Fibroblast of lung (primary cell): ENCODE results near the gene LUZP2.

Experiments
- EZH2 ChIP-seq: IDR thresholded peaks from 2 replicates; pipeline ENCODE4 v1.5.1; 2012; ENCODE audit warnings: low read length, control low read depth, mild to moderate bottlenecking; ENCODE audit errors: missing control alignments
- TF ChIP-seq, protein P1 (sequence below), 2 donors: IDR thresholded peaks in 1 of 2; conservative IDR thresholded peaks in 1 of 2; 1 replicate in 1 of 2; 2 replicates in 1 of 2; pipeline ENCODE4 v1.5.1; 2011 to 2012; ENCODE audit warnings: low read length in 2 of 2, control low read depth in 1 of 2, inconsistent platforms in 1 of 2, low read depth in 1 of 2, mild to moderate bottlenecking in 1 of 2

DNA sequence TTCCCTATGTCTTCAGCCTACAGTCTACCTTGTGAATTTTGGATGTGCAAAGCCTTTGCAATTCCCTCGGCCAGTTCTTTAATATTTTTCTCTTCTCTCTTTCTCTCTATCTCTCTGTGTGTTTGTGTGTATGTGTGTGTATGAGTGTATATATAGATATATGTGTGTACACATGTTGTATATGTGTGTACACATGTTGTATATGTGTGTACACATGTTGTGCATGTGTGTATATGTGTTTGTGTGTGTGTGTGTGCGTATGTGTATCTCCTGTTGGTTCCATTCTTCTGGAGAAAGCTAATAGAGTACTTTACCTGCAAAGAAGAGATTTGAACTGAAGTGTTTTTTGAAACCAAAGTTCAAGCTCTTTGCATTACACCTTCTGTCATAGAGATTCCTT, 155.0 kb downstream of the LUZP2 start:
- TF ChIP-seq, protein P1, sequence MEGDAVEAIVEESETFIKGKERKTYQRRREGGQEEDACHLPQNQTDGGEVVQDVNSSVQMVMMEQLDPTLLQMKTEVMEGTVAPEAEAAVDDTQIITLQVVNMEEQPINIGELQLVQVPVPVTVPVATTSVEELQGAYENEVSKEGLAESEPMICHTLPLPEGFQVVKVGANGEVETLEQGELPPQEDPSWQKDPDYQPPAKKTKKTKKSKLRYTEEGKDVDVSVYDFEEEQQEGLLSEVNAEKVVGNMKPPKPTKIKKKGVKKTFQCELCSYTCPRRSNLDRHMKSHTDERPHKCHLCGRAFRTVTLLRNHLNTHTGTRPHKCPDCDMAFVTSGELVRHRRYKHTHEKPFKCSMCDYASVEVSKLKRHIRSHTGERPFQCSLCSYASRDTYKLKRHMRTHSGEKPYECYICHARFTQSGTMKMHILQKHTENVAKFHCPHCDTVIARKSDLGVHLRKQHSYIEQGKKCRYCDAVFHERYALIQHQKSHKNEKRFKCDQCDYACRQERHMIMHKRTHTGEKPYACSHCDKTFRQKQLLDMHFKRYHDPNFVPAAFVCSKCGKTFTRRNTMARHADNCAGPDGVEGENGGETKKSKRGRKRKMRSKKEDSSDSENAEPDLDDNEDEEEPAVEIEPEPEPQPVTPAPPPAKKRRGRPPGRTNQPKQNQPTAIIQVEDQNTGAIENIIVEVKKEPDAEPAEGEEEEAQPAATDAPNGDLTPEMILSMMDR (conservative IDR thresholded peaks at IDR 0.05 in 1 of 2, IDR thresholded peaks at IDR 0.05 in 1 of 2; ENCODE audit: low read depth in 1 of 2, low read length in 2 of 2), result no peak
- no peak for TF ChIP-seq EZH2
